Measurements from ENCODE around the gene MYO1H. TPM values are rescaled to one million over a fixed set of nuclear protein-coding genes. Genes with fewer than 3 reads are reported as not detected.

Gene MYO1H
- total and polyA plus RNA-seq, 5 donors: 0.09 to 0.88 (median 0.47) TPM

- Histone ChIP-seq H3K4me3 (ENCODE audit: low read length) (no peak overlapping the region), H3K9me3 (ENCODE audit: control insufficient read depth, low read length) (no peaks in the 10 kb centered on the region), H3K27ac (ENCODE audit: low read length) (no peak overlapping the region), H3K27me3 (ENCODE audit: control insufficient read depth, insufficient read depth) (no peaks in the 10 kb centered on the region), H3K4me1 (ENCODE audit: control insufficient read depth, insufficient read depth, low read length) (no peaks in the 10 kb centered on the region)
- intact Hi-C loops (cut with DNase I): no loop called here
- WGBS: 82% methylated on average over 3 of the region's 3 CpGs
- no peak for DNase-seq
- no peak for ATAC-seq
These were observed 780 bp upstream of the MYO1H start for GRCh38 chr12:109346920-109347319.

GRCh38 chr12:109352184-109352583, 4.5 kb downstream of the MYO1H start:
- H3K9me3 ChIP-seq (ENCODE audit: control insufficient read depth, low read length): no peaks in the 10 kb centered on the region
- H3K4me3 ChIP-seq (ENCODE audit: low read length): no peak overlapping the region
- intact Hi-C loops (cut with DNase I): no loop called here
- WGBS: 62% methylated on average over 6 of the region's 6 CpGs
- DNase-seq (no peak), ATAC-seq (no peak)
- H3K4me1 ChIP-seq (ENCODE audit: control insufficient read depth, insufficient read depth, low read length): no peaks in the 10 kb centered on the region
- no peak overlapping the region for H3K27ac ChIP-seq (ENCODE audit: low read length)
- no peaks in the 10 kb centered on the region for H3K27me3 ChIP-seq (ENCODE audit: control insufficient read depth, insufficient read depth)

- ATAC-seq (no peak), DNase-seq (no peak)
- Histone ChIP-seq H3K4me3 (ENCODE audit: low read length) (no peak overlapping the region), H3K27me3 (ENCODE audit: control insufficient read depth, insufficient read depth) (no peaks in the 10 kb centered on the region), H3K27ac (ENCODE audit: low read length) (no peak overlapping the region), H3K4me1 (ENCODE audit: control insufficient read depth, insufficient read depth, low read length) (no peaks in the 10 kb centered on the region), H3K9me3 (ENCODE audit: control insufficient read depth, low read length) (no peaks in the 10 kb centered on the region)
- intact Hi-C loops (cut with DNase I): no loop called here
- 75% methylated on average over 3 of the region's 3 CpGs for WGBS
These were observed 8.9 kb downstream of the MYO1H start for GRCh38 chr12:109356577-109356976.

DNA sequence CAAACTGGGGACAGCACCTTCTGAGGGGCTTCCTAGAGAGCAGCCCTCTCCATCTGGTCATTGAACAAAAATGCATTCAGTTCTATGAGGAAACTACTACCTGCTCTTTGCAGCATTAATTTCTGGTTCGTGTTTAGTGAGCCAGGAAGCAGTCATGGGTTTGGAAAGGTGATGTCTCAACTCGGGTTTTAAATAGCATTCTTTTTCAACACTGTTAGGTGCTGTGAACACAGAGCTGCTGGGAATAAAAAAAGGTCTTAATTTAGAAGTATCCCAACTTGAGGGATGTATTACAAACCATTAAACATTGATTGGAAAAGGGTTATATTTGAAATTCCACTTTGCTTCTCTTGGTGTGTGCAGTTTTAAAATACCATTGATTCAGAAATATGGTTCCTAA, 9.3 kb downstream of the MYO1H start:
- no peaks in the 10 kb centered on the region for H3K4me1 ChIP-seq (ENCODE audit: control insufficient read depth, insufficient read depth, low read length)
- no peak overlapping the region for H3K27ac ChIP-seq (ENCODE audit: low read length)
- intact Hi-C loops (cut with DNase I): no loop called here
- ATAC-seq: no peak
- WGBS: 35% methylated on average over 2 of the region's 2 CpGs
- no peaks in the 10 kb centered on the region for H3K9me3 ChIP-seq (ENCODE audit: control insufficient read depth, low read length)
- no peak overlapping the region for H3K4me3 ChIP-seq (ENCODE audit: low read length)
- no peaks in the 10 kb centered on the region for H3K27me3 ChIP-seq (ENCODE audit: control insufficient read depth, insufficient read depth)
- DNase-seq: no peak

GRCh38 chr12:109358154-109358869, 10.6 kb downstream of the MYO1H start:
- Histone ChIP-seq H3K9me3 (ENCODE audit: control insufficient read depth, low read length) (no peaks in the 10 kb centered on the region), H3K4me3 (ENCODE audit: low read length) (peak overlapping the region; percentile 23), H3K27ac (ENCODE audit: low read length) (no peak overlapping the region), H3K4me1 (ENCODE audit: control insufficient read depth, insufficient read depth, low read length) (no peaks in the 10 kb centered on the region), H3K27me3 (ENCODE audit: control insufficient read depth, insufficient read depth) (no peaks in the 10 kb centered on the region)
- intact Hi-C loops (cut with DNase I): no loop called here
- WGBS: 39% methylated on average over 10 of the region's 10 CpGs
- ATAC-seq (peak; percentile 36 to 61), DNase-seq (no peak)

- Histone ChIP-seq H3K27ac (ENCODE audit: low read length) (no peak overlapping the region), H3K4me3 (ENCODE audit: low read length) (no peak overlapping the region), H3K27me3 (ENCODE audit: control insufficient read depth, insufficient read depth) (no peaks in the 10 kb centered on the region), H3K9me3 (ENCODE audit: control insufficient read depth, low read length) (no peaks in the 10 kb centered on the region), H3K4me1 (ENCODE audit: control insufficient read depth, insufficient read depth, low read length) (no peaks in the 10 kb centered on the region)
- ATAC-seq: no peak
- intact Hi-C loops (cut with DNase I): no loop called here
- DNase-seq: no peak
- WGBS: 92% methylated on average over 20 of the region's 20 CpGs
These were observed 11.5 kb downstream of the MYO1H start for GRCh38 chr12:109359131-109359690.

- Histone ChIP-seq H3K4me1 (ENCODE audit: control insufficient read depth, insufficient read depth, low read length) (no peaks in the 10 kb centered on the region), H3K27ac (ENCODE audit: low read length) (no peak overlapping the region), H3K27me3 (ENCODE audit: control insufficient read depth, insufficient read depth) (no peaks in the 10 kb centered on the region), H3K4me3 (ENCODE audit: low read length) (no peak overlapping the region), H3K9me3 (ENCODE audit: control insufficient read depth, low read length) (no peaks in the 10 kb centered on the region)
- 83% methylated on average over 5 of the region's 5 CpGs for WGBS
- intact Hi-C loops (cut with DNase I): no loop called here
- no peak for ATAC-seq
- no peak for DNase-seq
These were observed 22.1 kb downstream of the MYO1H start for GRCh38 chr12:109369831-109370230.

DNA sequence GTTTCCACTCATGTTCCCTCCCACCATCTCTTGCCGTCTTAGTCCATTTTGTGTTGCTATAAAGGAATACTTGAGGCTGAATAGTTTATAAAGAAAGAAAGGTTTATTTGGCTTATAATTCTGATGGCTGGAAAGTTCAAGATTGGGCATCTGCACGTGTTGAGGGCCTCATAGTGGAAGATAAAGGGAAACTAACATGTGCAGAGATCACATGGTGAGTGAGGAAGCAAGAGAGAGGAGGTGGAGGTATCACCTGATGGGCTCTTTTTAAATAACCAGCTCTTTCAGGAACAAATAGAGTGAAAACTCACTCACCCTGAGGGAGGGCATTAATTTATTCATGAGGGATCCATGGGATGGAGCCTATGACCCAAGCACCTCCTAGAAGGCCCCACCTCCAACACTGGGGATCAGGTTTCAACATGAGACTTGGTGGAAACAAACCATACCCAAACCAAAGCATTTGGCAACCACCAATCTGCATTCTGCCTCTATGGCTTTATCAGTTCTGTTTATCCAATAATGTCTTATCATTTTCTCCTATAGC, 29.5 kb downstream of the MYO1H start:
- intact Hi-C loops (cut with DNase I): no loop called here
- H3K27ac ChIP-seq (ENCODE audit: low read length): no peak overlapping the region
- no peaks in the 10 kb centered on the region for H3K27me3 ChIP-seq (ENCODE audit: control insufficient read depth, insufficient read depth)
- ATAC-seq (no peak), DNase-seq (no peak)
- no peak overlapping the region for H3K4me3 ChIP-seq (ENCODE audit: low read length)
- no peaks in the 10 kb centered on the region for H3K9me3 ChIP-seq (ENCODE audit: control insufficient read depth, low read length)
- 59% methylated on average over 2 of the region's 2 CpGs for WGBS
- H3K4me1 ChIP-seq (ENCODE audit: control insufficient read depth, insufficient read depth, low read length): no peaks in the 10 kb centered on the region

- WGBS: 61% methylated on average over 5 of the region's 5 CpGs
- intact Hi-C loops (cut with DNase I): no loop called here
- Histone ChIP-seq H3K9me3 (ENCODE audit: control insufficient read depth, low read length) (no peaks in the 10 kb centered on the region), H3K27me3 (ENCODE audit: control insufficient read depth, insufficient read depth) (no peaks in the 10 kb centered on the region), H3K4me1 (ENCODE audit: control insufficient read depth, insufficient read depth, low read length) (no peaks in the 10 kb centered on the region), H3K27ac (ENCODE audit: low read length) (no peak overlapping the region), H3K4me3 (ENCODE audit: low read length) (no peak overlapping the region)
- DNase-seq: no peak
- no peak for ATAC-seq
These were observed 30.9 kb downstream of the MYO1H start for GRCh38 chr12:109378569-109378968.

DNA sequence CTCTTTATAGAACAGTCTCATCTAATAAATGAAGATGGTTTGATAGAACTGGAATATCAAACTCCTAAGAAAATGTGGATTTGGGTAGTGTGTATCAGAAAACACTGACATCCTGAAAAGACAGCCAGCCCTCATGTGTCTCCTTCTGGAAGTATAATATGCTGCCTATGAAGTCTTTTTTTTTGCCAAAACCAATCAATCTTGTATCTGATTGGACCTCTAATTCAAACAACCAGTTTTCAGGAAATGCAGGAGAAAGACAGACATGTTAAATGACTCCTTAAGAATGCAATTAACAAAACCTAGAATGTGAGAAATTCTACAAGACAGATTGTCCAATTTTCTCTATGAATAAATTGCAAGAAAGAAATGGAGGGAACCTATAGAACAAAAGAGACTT, 34.3 kb downstream of the MYO1H start:
- no peak for ATAC-seq
- Histone ChIP-seq H3K27me3 (ENCODE audit: control insufficient read depth, insufficient read depth) (no peaks in the 10 kb centered on the region), H3K4me3 (ENCODE audit: low read length) (no peak overlapping the region), H3K4me1 (ENCODE audit: control insufficient read depth, insufficient read depth, low read length) (no peaks in the 10 kb centered on the region), H3K9me3 (ENCODE audit: control insufficient read depth, low read length) (no peaks in the 10 kb centered on the region), H3K27ac (ENCODE audit: low read length) (no peak overlapping the region)
- intact Hi-C loops (cut with DNase I): loop anchor here in 1 of 4 donors (10.0 kb wide), 1 partner anchor 117 kb away; no protein-coding TSS in a partner anchor
- DNase-seq: no peak

GRCh38 chr12:109383240-109383639, 35.5 kb downstream of the MYO1H start:
- 87% methylated on average over 2 of the region's 2 CpGs for WGBS
- no peaks in the 10 kb centered on the region for H3K9me3 ChIP-seq (ENCODE audit: control insufficient read depth, low read length)
- no peak overlapping the region for H3K4me3 ChIP-seq (ENCODE audit: low read length)
- H3K27ac ChIP-seq (ENCODE audit: low read length): no peak overlapping the region
- no peak for ATAC-seq
- no peaks in the 10 kb centered on the region for H3K4me1 ChIP-seq (ENCODE audit: control insufficient read depth, insufficient read depth, low read length)
- intact Hi-C loops (cut with DNase I): loop anchor here in 1 of 4 donors (10.0 kb wide), 1 partner anchor 118 kb away; no protein-coding TSS in a partner anchor
- no peak for DNase-seq
- no peaks in the 10 kb centered on the region for H3K27me3 ChIP-seq (ENCODE audit: control insufficient read depth, insufficient read depth)

Measured in right cardiac atrium (tissue), 5 donors.